K562 (cell line): ENCODE data around the gene STK17A. TPM values are rescaled to one million over a fixed set of nuclear protein-coding genes. Genes with fewer than 3 reads are reported as not detected.

Experiments
- ATAC-seq: fragments of 200-7000 bp; cut with Tn5 transposase; 3 replicates; pipeline ENCODE4 v1.9.1; 2020; ENCODE audit warnings: moderate library complexity
- BruUV-seq: library from RNA; stranded (reverse); fragments of 400-500 nt; replicated peaks from 2 replicates; lab custom pipeline; 2021; lab: Mats Ljungman, UMichigan
- CTCF ChIA-PET: fragments of 300-600 bp; formaldehyde crosslinking; extraction: SDS; loops from one replicate; lab custom pipeline; 2021; ENCODE audit warnings: low intra/inter-chr PET ratio; lab: Yijun Ruan, JAX
- POLR2A ChIA-PET: fragments of 300-600, 350-650 bp; sonication (Branson Sonifier 250); formaldehyde crosslinking; extraction: SDS; loops from one replicate; lab custom pipeline; 2021; ENCODE audit warnings: antibody characterized with exemption, inconsistent platforms; lab: Yijun Ruan, JAX
- DNase-seq, 4 experiments: peaks; one replicate each; pipeline versions ENCODE4 v3.0.0 to v3.0.0-alpha.2; 2011 to 2018; ENCODE audit warnings: low spot score in 3 of 4, mixed read lengths in 3 of 4; ENCODE audit errors: extremely low read depth in 1 of 4
- FAIRE-seq: peaks from 2 replicates; lab custom pipeline; 2011; peaks lifted over from hg19 to GRCh38; lab: Jason Lieb, UNC
- H2AFZ ChIP-seq: 2 replicates; pipeline ENCODE4 v1.6.0; 2011; ENCODE audit warnings: low read depth, low read length, control low read depth, inconsistent platforms
- H3K27ac ChIP-seq: fragments of 200-600 bp; 3 replicates; pipeline ENCODE4 v1.8.0; 2011; ENCODE audit warnings: low read depth, mild to moderate bottlenecking, control low read depth, inconsistent platforms, low read length, moderate library complexity, mixed read lengths; ENCODE audit errors: extremely low read depth
- H3K27me3 ChIP-seq, 2 experiments: fragments of 300-600 bp in 1 of 2; 2 replicates in 1 of 2; 3 replicates in 1 of 2; pipeline versions ENCODE4 v1.6.0 to v1.8.0; 2011; ENCODE audit warnings: inconsistent platforms in 2 of 2, low read length in 2 of 2, mild to moderate bottlenecking in 1 of 2, mixed read lengths in 1 of 2, moderate library complexity in 1 of 2; ENCODE audit not compliant: control insufficient read depth in 2 of 2, insufficient read depth in 2 of 2
- H3K36me3 ChIP-seq: fragments of 300-600 bp; 3 replicates; pipeline ENCODE4 v1.8.0; 2011; ENCODE audit warnings: mild to moderate bottlenecking, low read length, inconsistent platforms; ENCODE audit not compliant: control insufficient read depth, insufficient read depth
- H3K4me1 ChIP-seq, 2 experiments: fragments of 200-600 bp in 1 of 2; replicated peaks in 1 of 2; 2 replicates in 1 of 2; 3 replicates in 1 of 2; pipeline versions ENCODE4 v1.5.1 to v1.8.0; 2011; ENCODE audit warnings: inconsistent platforms in 2 of 2, low read length in 2 of 2, mild to moderate bottlenecking in 1 of 2, mixed read lengths in 1 of 2, moderate library complexity in 1 of 2; ENCODE audit not compliant: control insufficient read depth in 2 of 2, insufficient read depth in 2 of 2
- H3K4me2 ChIP-seq: 2 replicates; pipeline ENCODE4 v1.6.1; 2011; ENCODE audit warnings: low read length, control low read depth, inconsistent platforms, mixed read lengths; ENCODE audit not compliant: insufficient read depth
- H3K4me3 ChIP-seq: fragments of 200-600 bp; sonication (generic), shearing (Covaris generic); 2 replicates; pipeline ENCODE4 v1.5.1; 2016; ENCODE audit warnings: control low read depth, inconsistent platforms
- H3K79me2 ChIP-seq: fragments of 200-600 bp; 3 replicates; pipeline ENCODE4 v1.8.0; 2011; ENCODE audit warnings: low read length, inconsistent platforms; ENCODE audit not compliant: control insufficient read depth, insufficient read depth
- H3K9ac ChIP-seq, 2 experiments: 2 replicates each; pipeline versions ENCODE4 v1.6.0 to v1.6.1; 2011; ENCODE audit warnings: low read depth in 2 of 2, low read length in 2 of 2, control low read depth in 1 of 2, inconsistent platforms in 1 of 2, mild to moderate bottlenecking in 1 of 2, mixed read lengths in 1 of 2; ENCODE audit not compliant: insufficient read depth in 1 of 2
- H3K9me1 ChIP-seq: one replicate; pipeline ENCODE4 v1.6.0; 2011; ENCODE audit warnings: inconsistent platforms, mild to moderate bottlenecking, low read length, moderate library complexity; ENCODE audit not compliant: control insufficient read depth, insufficient read depth
- H3K9me3 ChIP-seq: replicated peaks from 2 replicates; pipeline ENCODE4 v1.5.1; 2011; ENCODE audit warnings: low read depth, low read length, inconsistent platforms; ENCODE audit not compliant: control insufficient read depth, insufficient read depth
- H4K20me1 ChIP-seq: replicated peaks from 2 replicates; pipeline ENCODE4 v1.6.1; 2011; ENCODE audit warnings: low read length, inconsistent platforms, mixed read lengths; ENCODE audit not compliant: control insufficient read depth, insufficient read depth
- ARID1B ChIP-seq: fragments of 450-650 bp; IDR thresholded peaks from 2 replicates; pipeline ENCODE4 v1.6.1; 2016; ENCODE audit warnings: antibody characterized with exemption, mild to moderate bottlenecking, inconsistent platforms
- CEBPG ChIP-seq, 3 experiments: fragments of 200-800 bp in 1 of 3; sonication (Bioruptor generic) in 1 of 3; sonication (generic) in 1 of 3; formaldehyde crosslinking in 1 of 3; IDR thresholded peaks in 2 of 3; conservative IDR thresholded peaks in 1 of 3; 2 replicates each; pipeline versions ENCODE4 v1.6.1 to v1.8.0; 2016 to 2022; ENCODE audit warnings: missing compliant biosample characterization in 2 of 3, missing genetic modification characterization in 2 of 3, mild to moderate bottlenecking in 1 of 3, missing genetic modification reagents in 1 of 3
- ELF1 ChIP-seq: fragments of 200-800 bp; sonication (Bioruptor generic); IDR thresholded peaks from 2 replicates; pipeline ENCODE4 v1.6.1; 2016; ENCODE audit warnings: missing genetic modification characterization, missing compliant biosample characterization
- FOXA1 ChIP-seq: fragments of 450-650 bp; IDR thresholded peaks from 2 replicates; pipeline ENCODE4 v1.6.1; 2016; ENCODE audit warnings: mild to moderate bottlenecking, borderline replicate concordance
- MYNN ChIP-seq, 2 experiments: sonication (generic); formaldehyde crosslinking in 1 of 2; IDR thresholded peaks; 2 replicates each; pipeline versions ENCODE4 v1.5.0 to v1.6.1; 2016 to 2020; ENCODE audit warnings: antibody characterized with exemption in 1 of 2, missing genetic modification reagents in 1 of 2
- NR2C2 ChIP-seq, 2 experiments: fragments of 200-800 bp in 1 of 2; sonication (Bioruptor generic) in 1 of 2; sonication (generic) in 1 of 2; formaldehyde crosslinking in 1 of 2; IDR thresholded peaks; 2 replicates each; pipeline versions ENCODE4 v1.6.1 to v1.8.0; 2016 to 2022; ENCODE audit warnings: mild to moderate bottlenecking in 1 of 2, missing compliant biosample characterization in 1 of 2, missing genetic modification characterization in 1 of 2, missing genetic modification reagents in 1 of 2
- PHF21A ChIP-seq: fragments of 450-650 bp; IDR thresholded peaks from 2 replicates; pipeline ENCODE4 v1.6.1; 2017; ENCODE audit warnings: low read depth, borderline replicate concordance
- POLR3A ChIP-seq: IDR thresholded peaks from 2 replicates; pipeline ENCODE4 v1.6.1; 2011; ENCODE audit warnings: borderline replicate concordance, mild to moderate bottlenecking, moderate library complexity; ENCODE audit not compliant: insufficient read length, insufficient read depth; ENCODE audit errors: extremely low read depth
- TBL1XR1 ChIP-seq, 2 experiments: IDR thresholded peaks; 2 replicates each; pipeline ENCODE4 v1.6.1; 2012; ENCODE audit warnings: improper control_type of control experiment in 2 of 2, low read length in 2 of 2, mild to moderate bottlenecking in 1 of 2
- TRIM28 ChIP-seq: fragments of 450-650 bp; IDR thresholded peaks from 2 replicates; pipeline ENCODE4 v1.6.1; 2017
- ZNF212 ChIP-seq: fragments of 450-650 bp; formaldehyde crosslinking; IDR thresholded peaks from 2 replicates; pipeline ENCODE4 v1.4.0; 2020; ENCODE audit warnings: mild to moderate bottlenecking
- ZNF785 ChIP-seq: fragments of 250-450 bp; sonication (Bioruptor Pico); IDR thresholded peaks from 2 replicates; pipeline ENCODE4 v1.4.0; 2020; ENCODE audit warnings: mild to moderate bottlenecking
- WGBS: fragments of 100-300 bp; shearing (Covaris generic); methylation state at CpG from one replicate; pipeline ENCODE4 v1.1.6; 2016; ENCODE audit warnings: low coverage, mixed read lengths; ENCODE audit not compliant: insufficient coverage; ENCODE audit errors: missing lambda C conversion rate; 5-methylcytosine and 5-hydroxymethylcytosine counted together
- in situ Hi-C: fragments of 300-500 bp; cut with MboI; formaldehyde crosslinking; loops from 4 replicates; pipeline ENCODE4 v1.15.0; 2018; ENCODE audit warnings: inconsistent platforms, mixed read lengths
- intact Hi-C: fragments of 100-400 bp; cut with micrococcal nuclease; formaldehyde crosslinking; loops from 2 replicates; pipeline ENCODE4 v1.14.2; 2022
- polyA plus RNA-seq, 8 experiments: library from polyadenylated mRNA; depleted of rRNA in 4 of 8; stranded (reverse) in 5 of 8; unstranded in 3 of 8; fragments of >200 nt; fragmentation: Nextera tagmentation in 2 of 8; fragmentation: Illumina TruSeq in 1 of 8; extraction: Ambion mirVana in 2 of 8; extraction: Trizol in 1 of 8; gene quantifications; 2 replicates each; pipeline versions ENCODE4 v1.2.1 to v1.2.3, GENCODE V29; 2011 to 2014; ENCODE audit warnings: inconsistent platforms in 1 of 8, missing spikeins in 1 of 8
- total RNA-seq, 7 experiments: library from RNA; depleted of rRNA in 6 of 7; stranded (reverse); fragments of >200 nt in 6 of 7; fragmentation: Illumina TruSeq in 2 of 7; extraction: Trizol in 2 of 7; gene quantifications; 2 replicates each; pipeline versions ENCODE4 v1.2.1 to v1.2.3, GENCODE V29; 2011 to 2021; ENCODE audit warnings: low replicate concordance in 1 of 7
- TF ChIP-seq, protein P1 (sequence below): fragments of 250-450 bp; sonication (Bioruptor Pico); IDR thresholded peaks from 2 replicates; pipeline ENCODE4 v1.9.0; 2021; ENCODE audit warnings: mild to moderate bottlenecking, inconsistent platforms
- TF ChIP-seq, protein P2 (sequence below): fragments of 450-650 bp; conservative IDR thresholded peaks from 2 replicates; pipeline ENCODE4 v1.6.1; 2016; ENCODE audit warnings: missing genetic modification characterization, low read depth, mild to moderate bottlenecking, missing compliant biosample characterization, moderate library complexity

The STK17A gene
- total and polyA plus RNA-seq, 9 of the 15 experiments (the other 6 are each of a cell fraction or from before 2014, with no cell fraction given): 3.4 to 16.3 (median 13.2) TPM

DNA sequence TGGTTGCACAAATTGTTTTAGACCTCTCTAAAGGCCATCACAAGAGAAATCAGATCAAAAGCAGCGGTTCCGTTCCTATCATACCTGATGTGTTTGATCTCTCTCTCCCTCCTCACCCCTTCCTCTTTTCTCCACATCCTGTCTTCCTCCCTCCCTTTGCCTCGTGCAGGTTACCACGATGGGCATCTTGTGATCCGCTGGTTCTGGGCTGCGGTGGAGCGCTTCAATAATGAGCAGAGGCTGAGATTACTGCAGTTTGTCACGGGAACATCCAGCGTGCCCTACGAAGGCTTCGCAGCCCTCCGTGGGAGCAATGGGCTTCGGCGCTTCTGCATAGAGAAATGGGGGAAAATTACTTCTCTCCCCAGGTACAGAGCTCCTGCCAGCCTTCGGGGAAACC lies 28.5 kb upstream of the STK17A start (continued):
- TF ChIP-seq CEBPG (CRISPR knock-in tag; IDR thresholded peaks at IDR 0.05) (no peak), CEBPG (tag; conservative IDR thresholded peaks at IDR 0.05 in 1 of 2, IDR thresholded peaks at IDR 0.05 in 1 of 2) (peak in 1 of 2 experiments; percentile 9; a peak in 2 of 4 replicates)

DNA sequence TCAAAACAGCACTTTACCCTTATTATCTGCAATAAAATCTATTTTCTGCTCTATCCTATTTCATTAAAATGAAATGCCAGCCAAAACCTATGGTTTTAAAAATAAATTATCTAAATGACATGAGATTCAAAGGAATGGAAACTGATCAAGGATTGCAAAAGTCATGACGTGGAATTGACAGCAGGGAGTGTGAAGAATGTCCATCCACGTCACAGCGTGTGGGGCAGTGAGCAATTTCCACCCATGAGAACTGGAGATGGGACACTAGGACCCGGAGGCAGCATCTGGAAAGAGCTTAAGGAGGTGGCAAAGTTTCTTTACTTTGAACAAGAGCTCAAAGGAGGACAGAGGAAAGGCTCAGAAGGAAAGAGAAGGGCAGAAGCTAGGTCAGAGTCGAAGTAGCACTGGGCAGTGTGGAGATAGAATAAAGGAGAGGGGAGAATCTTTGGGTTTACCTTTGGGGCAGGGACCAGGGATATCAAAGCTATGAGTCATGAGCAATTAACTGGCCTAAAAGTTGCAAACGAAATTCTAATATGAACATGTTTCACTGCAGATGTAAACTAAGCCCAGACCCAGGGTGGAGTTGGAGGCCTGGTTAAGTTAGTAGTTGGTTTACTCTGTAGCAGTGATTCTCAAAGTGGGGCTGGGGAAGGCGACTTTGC lies 24.9 kb upstream of the STK17A start:
- BruUV-seq: no TSS peak
- Histone ChIP-seq H3K4me3 (no peak overlapping the region), H3K9me3 (no peaks in the 10 kb centered on the region), H3K36me3 (no peaks in the 10 kb centered on the region), H3K4me1 (no peaks in the 10 kb centered on the region), H3K9me1 (no peaks in the 10 kb centered on the region), H3K9ac (no peak overlapping the region), H3K79me2 (no peaks in the 10 kb centered on the region), H3K27me3 (peaks cover 46 to 60% of the 10 kb centered on the region in 2 experiments), H3K4me2 (no peak overlapping the region), H2AFZ (no peak overlapping the region), H4K20me1 (no peaks in the 10 kb centered on the region), H3K27ac (no peak overlapping the region)
- 3% methylated on average over 7 of the region's 7 CpGs for WGBS
- no peak for TF ChIP-seq ARID1B
- TF ChIP-seq PHF21A: no peak
- TF ChIP-seq MYNN (IDR thresholded peaks at IDR 0.05): no peak
- no peak for TF ChIP-seq MYNN (CRISPR knock-in tag; IDR thresholded peaks at IDR 0.05)
- no peak for TF ChIP-seq TRIM28
- TF ChIP-seq, protein P1, sequence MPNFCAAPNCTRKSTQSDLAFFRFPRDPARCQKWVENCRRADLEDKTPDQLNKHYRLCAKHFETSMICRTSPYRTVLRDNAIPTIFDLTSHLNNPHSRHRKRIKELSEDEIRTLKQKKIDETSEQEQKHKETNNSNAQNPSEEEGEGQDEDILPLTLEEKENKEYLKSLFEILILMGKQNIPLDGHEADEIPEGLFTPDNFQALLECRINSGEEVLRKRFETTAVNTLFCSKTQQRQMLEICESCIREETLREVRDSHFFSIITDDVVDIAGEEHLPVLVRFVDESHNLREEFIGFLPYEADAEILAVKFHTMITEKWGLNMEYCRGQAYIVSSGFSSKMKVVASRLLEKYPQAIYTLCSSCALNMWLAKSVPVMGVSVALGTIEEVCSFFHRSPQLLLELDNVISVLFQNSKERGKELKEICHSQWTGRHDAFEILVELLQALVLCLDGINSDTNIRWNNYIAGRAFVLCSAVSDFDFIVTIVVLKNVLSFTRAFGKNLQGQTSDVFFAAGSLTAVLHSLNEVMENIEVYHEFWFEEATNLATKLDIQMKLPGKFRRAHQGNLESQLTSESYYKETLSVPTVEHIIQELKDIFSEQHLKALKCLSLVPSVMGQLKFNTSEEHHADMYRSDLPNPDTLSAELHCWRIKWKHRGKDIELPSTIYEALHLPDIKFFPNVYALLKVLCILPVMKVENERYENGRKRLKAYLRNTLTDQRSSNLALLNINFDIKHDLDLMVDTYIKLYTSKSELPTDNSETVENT (CRISPR knock-in tag): no peak
- TF ChIP-seq ELF1 (tag): no peak
- TF ChIP-seq ZNF212: no peak
- no peak for TF ChIP-seq ZNF785 (CRISPR knock-in tag)
- TF ChIP-seq, protein P2, sequence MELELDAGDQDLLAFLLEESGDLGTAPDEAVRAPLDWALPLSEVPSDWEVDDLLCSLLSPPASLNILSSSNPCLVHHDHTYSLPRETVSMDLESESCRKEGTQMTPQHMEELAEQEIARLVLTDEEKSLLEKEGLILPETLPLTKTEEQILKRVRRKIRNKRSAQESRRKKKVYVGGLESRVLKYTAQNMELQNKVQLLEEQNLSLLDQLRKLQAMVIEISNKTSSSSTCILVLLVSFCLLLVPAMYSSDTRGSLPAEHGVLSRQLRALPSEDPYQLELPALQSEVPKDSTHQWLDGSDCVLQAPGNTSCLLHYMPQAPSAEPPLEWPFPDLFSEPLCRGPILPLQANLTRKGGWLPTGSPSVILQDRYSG: no peak
- TF ChIP-seq TBL1XR1 (IDR thresholded peaks at IDR 0.05; ENCODE audit: low read length in 2 of 2): no peak
- TF ChIP-seq POLR3A: no peak
- no peak for TF ChIP-seq NR2C2 (CRISPR knock-in tag; IDR thresholded peaks at IDR 0.05)
- TF ChIP-seq NR2C2 (tag; IDR thresholded peaks at IDR 0.05): no peak
- TF ChIP-seq FOXA1: no peak
- POLR2A ChIA-PET: interaction anchor here (0.6 to 1.7 kb wide), 4 partner anchors 11 to 647 kb away, joined by 4 read pairs; partner anchors contain the start of gene STK17A
- FAIRE-seq (no peak), ATAC-seq (no peak), DNase-seq (no peak)
- intact Hi-C loops (no loop called here), in situ Hi-C loops (no loop called here)
- CTCF ChIA-PET: no interaction called here
